Esophagus muscularis mucosa (tissue), 4 donors: ENCODE results near the gene ARID5B.

Experiments
- EP300 ChIP-seq: sonication (generic); formaldehyde crosslinking; IDR thresholded peaks from one replicate; pipeline ENCODE4 v1.6.1; 2017; ENCODE audit warnings: antibody characterized with exemption
- POLR2A ChIP-seq: fragments of 450-650 bp; IDR thresholded peaks from one replicate; pipeline ENCODE4 v1.6.1; 2017; ENCODE audit warnings: antibody characterized with exemption, moderate library complexity, mild to moderate bottlenecking, low read depth
- TF ChIP-seq, protein P1 (sequence below), 3 experiments: fragments of 200-600 bp in 2 of 3; fragments of 450-650 bp in 1 of 3; sonication (generic) in 2 of 3; IDR thresholded peaks; one replicate each; pipeline ENCODE4 v1.5.1; 2017 to 2019; ENCODE audit warnings: antibody characterized with exemption in 3 of 3, mild to moderate bottlenecking in 2 of 3, moderate library complexity in 1 of 3

DNA sequence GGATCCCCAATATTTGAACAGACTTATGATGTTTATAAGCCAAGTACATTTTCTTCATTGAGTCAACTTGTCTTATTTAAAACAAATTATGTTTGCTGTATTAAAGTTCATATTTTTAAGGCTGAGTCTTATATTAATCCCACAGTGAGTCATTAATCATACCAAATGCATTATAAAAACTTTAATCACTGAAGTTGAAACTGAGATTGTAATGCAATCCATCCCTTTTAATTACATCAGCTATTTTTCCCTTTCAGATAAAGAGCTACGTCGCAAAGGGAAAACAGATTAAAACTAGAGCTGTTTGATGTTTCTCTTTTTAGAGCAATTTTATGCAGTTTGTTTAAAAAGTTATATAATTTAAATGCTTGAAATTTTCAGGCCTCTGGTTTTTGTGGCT lies 183.0 kb downstream of the ARID5B start:
- TF ChIP-seq EP300 (no peak), POLR2A (no peak)
- TF ChIP-seq, protein P1, sequence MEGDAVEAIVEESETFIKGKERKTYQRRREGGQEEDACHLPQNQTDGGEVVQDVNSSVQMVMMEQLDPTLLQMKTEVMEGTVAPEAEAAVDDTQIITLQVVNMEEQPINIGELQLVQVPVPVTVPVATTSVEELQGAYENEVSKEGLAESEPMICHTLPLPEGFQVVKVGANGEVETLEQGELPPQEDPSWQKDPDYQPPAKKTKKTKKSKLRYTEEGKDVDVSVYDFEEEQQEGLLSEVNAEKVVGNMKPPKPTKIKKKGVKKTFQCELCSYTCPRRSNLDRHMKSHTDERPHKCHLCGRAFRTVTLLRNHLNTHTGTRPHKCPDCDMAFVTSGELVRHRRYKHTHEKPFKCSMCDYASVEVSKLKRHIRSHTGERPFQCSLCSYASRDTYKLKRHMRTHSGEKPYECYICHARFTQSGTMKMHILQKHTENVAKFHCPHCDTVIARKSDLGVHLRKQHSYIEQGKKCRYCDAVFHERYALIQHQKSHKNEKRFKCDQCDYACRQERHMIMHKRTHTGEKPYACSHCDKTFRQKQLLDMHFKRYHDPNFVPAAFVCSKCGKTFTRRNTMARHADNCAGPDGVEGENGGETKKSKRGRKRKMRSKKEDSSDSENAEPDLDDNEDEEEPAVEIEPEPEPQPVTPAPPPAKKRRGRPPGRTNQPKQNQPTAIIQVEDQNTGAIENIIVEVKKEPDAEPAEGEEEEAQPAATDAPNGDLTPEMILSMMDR (IDR thresholded peaks at IDR 0.05): no peak
